PC-3 (cell line): ENCODE data around the gene LITAF. TPM values are rescaled to one million over a fixed set of nuclear protein-coding genes. Genes with fewer than 3 reads are reported as not detected.
"Not testable (repeated sequence)": the region's sequence is repeated elsewhere in the genome, so short reads cannot be mapped to it uniquely, and the experiment has no call there.

Source experiments
- ATAC-seq: fragments of 200-7000 bp; cut with Tn5 transposase; 2 replicates; pipeline ENCODE4 v1.9.1; 2020; ENCODE audit warnings: mild to moderate bottlenecking, moderate library complexity
- BruUV-seq: library from RNA; stranded (reverse); fragments of 400-500 nt; replicated peaks from 2 replicates; lab custom pipeline; 2021; lab: Mats Ljungman, UMichigan
- CTCF ChIA-PET: fragments of 300-600 bp; sonication (Branson Sonifier 250); formaldehyde crosslinking; loops from one replicate; lab custom pipeline; 2022; ENCODE audit warnings: antibody characterized with exemption; lab: Charles Lee
- POLR2A ChIA-PET: fragments of 300-600 bp; sonication (Branson Sonifier 250); formaldehyde crosslinking; loops from one replicate; lab custom pipeline; 2022; ENCODE audit warnings: antibody characterized with exemption; ENCODE audit not compliant: unreplicated experiment; lab: Charles Lee
- DNase-seq: peaks from one replicate; pipeline ENCODE4 v3.0.0-alpha.2; 2015
- H2AFZ ChIP-seq: fragments of 300-600 bp; sonication (generic); 2 replicates; pipeline ENCODE4 v1.6.0; 2016; ENCODE audit warnings: antibody characterized with exemption, low read length
- H3F3A ChIP-seq: fragments of 300-600 bp; sonication (generic); one replicate; pipeline ENCODE4 v1.6.0; 2017; ENCODE audit warnings: antibody characterized with exemption, low read length, control low read depth, mild to moderate bottlenecking; ENCODE audit not compliant: unreplicated experiment
- H3K27ac ChIP-seq: fragments of 300-600 bp; sonication (generic); 2 replicates; pipeline ENCODE4 v1.5.1; 2016; ENCODE audit warnings: mild to moderate bottlenecking, low read length
- H3K27me3 ChIP-seq: fragments of 300-600 bp; sonication (generic); 2 replicates; pipeline ENCODE4 v1.6.1; 2016; ENCODE audit warnings: low read length, mixed read lengths
- H3K36me3 ChIP-seq: fragments of 300-600 bp; sonication (generic); 2 replicates; pipeline ENCODE4 v1.6.1; 2016; ENCODE audit warnings: low read depth, mixed run types, low read length, mixed read lengths
- H3K4me1 ChIP-seq: fragments of 300-600 bp; sonication (generic); 2 replicates; pipeline ENCODE4 v1.5.1; 2016; ENCODE audit warnings: low read length; ENCODE audit not compliant: insufficient read depth
- H3K4me2 ChIP-seq: fragments of 300-600 bp; sonication (generic); 2 replicates; pipeline ENCODE4 v1.6.0; 2016; ENCODE audit warnings: low read length
- H3K4me3 ChIP-seq: fragments of 300-600 bp; sonication (generic); 2 replicates; pipeline ENCODE4 v1.5.1; 2016; ENCODE audit warnings: mild to moderate bottlenecking, low read length, mixed read lengths
- H3K79me2 ChIP-seq: fragments of 300-600 bp; sonication (generic); 2 replicates; pipeline ENCODE4 v1.6.1; 2017; ENCODE audit warnings: low read length, mixed read lengths
- H3K9ac ChIP-seq: fragments of 300-600 bp; sonication (generic); 2 replicates; pipeline ENCODE4 v1.6.0; 2016; ENCODE audit warnings: mild to moderate bottlenecking, low read length
- H3K9me2 ChIP-seq: fragments of 300-600 bp; sonication (generic); replicated peaks from 2 replicates; pipeline ENCODE4 v1.6.1; 2016; ENCODE audit warnings: mixed run types, low read length, mixed read lengths
- H3K9me3 ChIP-seq: fragments of 300-600 bp; sonication (generic); 2 replicates; pipeline ENCODE4 v1.6.1; 2016; ENCODE audit warnings: low read length, mixed read lengths
- H4K20me1 ChIP-seq: fragments of 300-600 bp; sonication (generic); 2 replicates; pipeline ENCODE4 v1.6.1; 2016; ENCODE audit warnings: low read length, mixed read lengths
- CTCF ChIP-seq: fragments of 300-600 bp; sonication (generic); conservative IDR thresholded peaks from 2 replicates; pipeline ENCODE4 v1.5.1; 2017; ENCODE audit warnings: antibody characterized with exemption, low read depth, mild to moderate bottlenecking, low read length
- EZH2 ChIP-seq: fragments of 300-600 bp; sonication (generic); IDR thresholded peaks from one replicate; pipeline ENCODE4 v1.6.1; 2017; ENCODE audit warnings: antibody characterized with exemption, mild to moderate bottlenecking, low read length; ENCODE audit not compliant: unreplicated experiment
- EZH2phosphoT487 ChIP-seq: fragments of 300-600 bp; sonication (generic); IDR thresholded peaks from 2 replicates; pipeline ENCODE4 v1.6.1; 2018; ENCODE audit warnings: mild to moderate bottlenecking, antibody characterized with exemption, low read length, borderline replicate concordance
- intact Hi-C: fragments of 100-400 bp; cut with micrococcal nuclease; formaldehyde crosslinking; loops from 2 replicates; pipeline ENCODE4 v1.9.0; 2023
- total RNA-seq: library from RNA; depleted of rRNA; stranded (reverse); fragments of >200 nt; gene quantifications from 2 replicates; pipeline ENCODE4 v1.2.3, GENCODE V29; 2014

LITAF gene
- total RNA-seq, 1 experiment from 2014 or later: 13.1 TPM

GRCh38 chr16:11517961-11518360, 68.8 kb downstream of the LITAF start:
- ATAC-seq: no peak
- H3K9ac ChIP-seq: no peak overlapping the region
- no peaks in the 10 kb centered on the region for H3F3A ChIP-seq
- TF ChIP-seq CTCF: no peak
- no peak for TF ChIP-seq EZH2phosphoT487
- no peak for TF ChIP-seq EZH2
- BruUV-seq: no TSS peak
- H3K27me3 ChIP-seq: no peaks in the 10 kb centered on the region
- no peak overlapping the region for H3K4me2 ChIP-seq
- intact Hi-C loops: no loop called here
- no peaks in the 10 kb centered on the region for H3K36me3 ChIP-seq
- H2AFZ ChIP-seq: no peak overlapping the region
- H4K20me1 ChIP-seq: no peaks in the 10 kb centered on the region
- no peaks in the 10 kb centered on the region for H3K4me1 ChIP-seq
- no peak for DNase-seq
- no peaks in the 10 kb centered on the region for H3K79me2 ChIP-seq
- no peak overlapping the region for H3K4me3 ChIP-seq
- H3K9me3 ChIP-seq: no peaks in the 10 kb centered on the region
- H3K27ac ChIP-seq: no peak overlapping the region
- H3K9me2 ChIP-seq: no peaks in the 10 kb centered on the region
- POLR2A ChIA-PET: no interaction called here
- CTCF ChIA-PET: no interaction called here

GRCh38 chr16:11515540-11516430, 70.9 kb downstream of the LITAF start:
- H3K27ac ChIP-seq: no peak overlapping the region
- BruUV-seq: no TSS peak
- no peaks in the 10 kb centered on the region for H3F3A ChIP-seq
- H3K27me3 ChIP-seq: no peaks in the 10 kb centered on the region
- no peak overlapping the region for H3K9ac ChIP-seq
- H2AFZ ChIP-seq: no peak overlapping the region
- H3K36me3 ChIP-seq: no peaks in the 10 kb centered on the region
- H4K20me1 ChIP-seq: no peaks in the 10 kb centered on the region
- H3K9me3 ChIP-seq: no peaks in the 10 kb centered on the region
- H3K79me2 ChIP-seq: no peaks in the 10 kb centered on the region
- intact Hi-C loops: no loop called here
- no peak overlapping the region for H3K4me3 ChIP-seq
- no peak for ATAC-seq
- no peak overlapping the region for H3K4me2 ChIP-seq
- H3K4me1 ChIP-seq: no peaks in the 10 kb centered on the region
- H3K9me2 ChIP-seq: no peaks in the 10 kb centered on the region
- DNase-seq: no peak
- TF ChIP-seq EZH2phosphoT487: no peak
- no peak for TF ChIP-seq CTCF
- TF ChIP-seq EZH2: no peak
- ChIA-PET CTCF (interaction anchor here (0.9 kb wide), 1 partner anchor 16 kb away, joined by 3 read pairs; no protein-coding TSS in a partner anchor), POLR2A (no interaction called here)

- Histone ChIP-seq H2AFZ (no peak overlapping the region), H3K79me2 (no peaks in the 10 kb centered on the region), H3K4me2 (no peak overlapping the region), H3K27me3 (no peaks in the 10 kb centered on the region), H4K20me1 (no peaks in the 10 kb centered on the region), H3K9me3 (no peaks in the 10 kb centered on the region), H3K4me3 (no peak overlapping the region), H3K27ac (no peak overlapping the region), H3K4me1 (no peaks in the 10 kb centered on the region), H3K9ac (no peak overlapping the region), H3F3A (no peaks in the 10 kb centered on the region), H3K9me2 (no peaks in the 10 kb centered on the region), H3K36me3 (no peaks in the 10 kb centered on the region)
- TF ChIP-seq CTCF (no peak), EZH2 (no peak), EZH2phosphoT487 (no peak)
- ChIA-PET POLR2A (no interaction called here), CTCF (no interaction called here)
- intact Hi-C loops: no loop called here
- no peak for DNase-seq
- no TSS peak for BruUV-seq
- no peak for ATAC-seq
These were observed 72.4 kb downstream of the LITAF start for GRCh38 chr16:11514283-11514682.

- H3K9me2 ChIP-seq, H3K4me1 ChIP-seq, H3F3A ChIP-seq, H3K4me3 ChIP-seq, H3K9me3 ChIP-seq, ATAC-seq, H3K27me3 ChIP-seq, BruUV-seq, POLR2A ChIA-PET, H3K4me2 ChIP-seq, H3K27ac ChIP-seq, H2AFZ ChIP-seq, H3K79me2 ChIP-seq, H3K9ac ChIP-seq, intact Hi-C loops, H4K20me1 ChIP-seq, CTCF ChIA-PET, H3K36me3 ChIP-seq, DNase-seq: not testable (repeated sequence)
These were observed 73.4 kb downstream of the LITAF start for GRCh38 chr16:11513366-11513765.
